HG03469 (cell line): ENCODE results near the gene RSPH9.

Experiments
- ATAC-seq: cut with Tn5 transposase; IDR thresholded peaks from one replicate; pipeline ENCODE4 v1.9.1; 2021; ENCODE audit warnings: mild to moderate bottlenecking, moderate library complexity, moderate number of reproducible peaks; ENCODE audit not compliant: unreplicated experiment

The RSPH9 gene

GRCh38 chr6:43667245-43668150 lies 22.7 kb downstream of the RSPH9 start:
- no peak for ATAC-seq

GRCh38 chr6:43668151-43669028 lies 23.6 kb downstream of the RSPH9 start:
- no peak for ATAC-seq

GRCh38 chr6:43669050-43669921 lies 24.4 kb downstream of the RSPH9 start:
- no peak for ATAC-seq

GRCh38 chr6:43669922-43670622 lies 25.2 kb downstream of the RSPH9 start:
- no peak for ATAC-seq

GRCh38 chr6:43670623-43670986 lies 25.8 kb downstream of the RSPH9 start:
- ATAC-seq = no peak

GRCh38 chr6:43671011-43671800 lies 26.4 kb downstream of the RSPH9 start:
- no peak for ATAC-seq

GRCh38 chr6:43671801-43672690 lies 27.2 kb downstream of the RSPH9 start:
- no peak for ATAC-seq

- ATAC-seq = no peak
These were observed 28.7 kb downstream of the RSPH9 start for GRCh38 chr6:43673444-43674084.

- ATAC-seq = no peak
These were observed 29.5 kb downstream of the RSPH9 start for GRCh38 chr6:43674291-43674690.

GRCh38 chr6:43674921-43675320 lies 30.1 kb downstream of the RSPH9 start:
- ATAC-seq = no peak

GRCh38 chr6:43676962-43677606 lies 32.2 kb downstream of the RSPH9 start:
- ATAC-seq = no peak

GRCh38 chr6:43677759-43678158 lies 32.9 kb downstream of the RSPH9 start:
- ATAC-seq = no peak

- ATAC-seq = no peak
These were observed 33.5 kb downstream of the RSPH9 start for GRCh38 chr6:43678341-43678740.

GRCh38 chr6:43679057-43679456 lies 34.2 kb downstream of the RSPH9 start:
- ATAC-seq = no peak

- no peak for ATAC-seq
These were observed 35.7 kb downstream of the RSPH9 start for GRCh38 chr6:43680308-43681200.

- ATAC-seq = no peak
These were observed 36.5 kb downstream of the RSPH9 start for GRCh38 chr6:43681303-43681702.
